CD8-positive, alpha-beta memory T cell (primary cell): ENCODE results near the gene RERE. TPM values are rescaled to one million over a fixed set of nuclear protein-coding genes. Genes with fewer than 3 reads are reported as not detected.

Experiments
- CTCF ChIA-PET: fragments of 350-600 bp; sonication (Branson Sonifier 250); formaldehyde crosslinking; loops from one replicate; lab custom pipeline; 2021; ENCODE audit warnings: antibody characterized with exemption; lab: Charles Lee
- POLR2A ChIA-PET: fragments of 350-600 bp; sonication (Branson Sonifier 250); formaldehyde crosslinking; loops from one replicate; lab custom pipeline; 2021; ENCODE audit warnings: antibody characterized with exemption; lab: Charles Lee
- DNase-seq, 5 donors: peaks; one replicate each; pipeline versions ENCODE4 v3.0.0 to v3.0.0-alpha.2; 2020 to 2022; ENCODE audit warnings: mixed read lengths in 1 of 5
- H3K27ac ChIP-seq: one replicate; pipeline ENCODE4 v1.7.0; 2013; ENCODE audit warnings: low read depth, mild to moderate bottlenecking, low read length, moderate library complexity
- H3K27me3 ChIP-seq: 2 replicates; pipeline ENCODE4 v1.7.0; 2013; ENCODE audit warnings: low read length, mild to moderate bottlenecking; ENCODE audit not compliant: insufficient read depth, poor library complexity, severe bottlenecking
- H3K36me3 ChIP-seq: 2 replicates; pipeline ENCODE4 v1.7.0; 2013; ENCODE audit warnings: mild to moderate bottlenecking, low read length, moderate library complexity; ENCODE audit not compliant: insufficient read depth
- H3K4me1 ChIP-seq: 2 replicates; pipeline ENCODE4 v1.7.0; 2013; ENCODE audit warnings: mild to moderate bottlenecking, low read length, moderate library complexity; ENCODE audit not compliant: insufficient read depth
- H3K4me3 ChIP-seq: 2 replicates; pipeline ENCODE4 v1.7.0; 2013; ENCODE audit warnings: mild to moderate bottlenecking, low read length
- H3K9me3 ChIP-seq: 2 replicates; pipeline ENCODE4 v1.7.0; 2013; ENCODE audit warnings: mild to moderate bottlenecking, low read length
- H3K27ac Mint-ChIP-seq, 8 donors: one replicate each; pipeline ENCODE4 v1.8.0; 2020 to 2021; ENCODE audit warnings: mixed read lengths in 8 of 8, mild to moderate bottlenecking in 6 of 8, inconsistent platforms in 3 of 8, moderate library complexity in 3 of 8
- H3K27me3 Mint-ChIP-seq, 2 donors: one replicate each; pipeline ENCODE4 v1.8.0; 2020 to 2021; ENCODE audit warnings: mixed read lengths in 2 of 2, mild to moderate bottlenecking in 1 of 2, moderate library complexity in 1 of 2
- H3K36me3 Mint-ChIP-seq, 3 donors: one replicate each; pipeline ENCODE4 v1.8.0; 2020 to 2021; ENCODE audit warnings: mixed read lengths in 3 of 3, inconsistent platforms in 1 of 3, mild to moderate bottlenecking in 1 of 3
- H3K4me1 Mint-ChIP-seq, 3 donors: one replicate each; pipeline ENCODE4 v1.8.0; 2020 to 2021; ENCODE audit warnings: mixed read lengths in 3 of 3, inconsistent platforms in 1 of 3, mild to moderate bottlenecking in 1 of 3
- H3K4me3 Mint-ChIP-seq, 7 donors: one replicate each; pipeline ENCODE4 v1.8.0; 2020 to 2021; ENCODE audit warnings: mixed read lengths in 7 of 7, mild to moderate bottlenecking in 6 of 7, moderate library complexity in 4 of 7, inconsistent platforms in 2 of 7
- H3K9me3 Mint-ChIP-seq, 5 donors: one replicate each; pipeline ENCODE4 v1.8.0; 2020 to 2022; ENCODE audit warnings: mixed read lengths in 5 of 5, mild to moderate bottlenecking in 3 of 5, moderate library complexity in 2 of 5, inconsistent platforms in 1 of 5
- polyA plus RNA-seq: library from polyadenylated mRNA; unstranded; fragments of 300-500 nt; fragmentation: Illumina TruSeq; gene quantifications from one replicate; pipeline ENCODE4 v1.2.3, GENCODE V29; 2021
- total RNA-seq, 2 experiments: library from RNA; stranded (reverse); gene quantifications; one replicate each; pipeline ENCODE4 v1.2.3, GENCODE V29; 2021

The RERE gene
- total and polyA plus RNA-seq, 3 experiments from 2014 or later: 10.9 to 39.2 (median 37.9) TPM

GRCh38 chr1:8676813-8677212, 140.6 kb downstream of the RERE start:
- CTCF ChIA-PET: no interaction called here

GRCh38 chr1:8676072-8676471, 141.4 kb downstream of the RERE start:
- H3K4me3 ChIP-seq: no peak overlapping the region
- H3K4me1 ChIP-seq: peaks cover 7% of the 10 kb centered on the region
- Mint-ChIP-seq H3K9me3 (no peaks in the 10 kb centered on the region), H3K36me3 (peaks cover 0 to 5% (median 0%) of the 10 kb centered on the region in 3 donors), H3K4me1 (peaks cover 6 to 9% (median 8%) of the 10 kb centered on the region in 3 donors), H3K27me3 (no peaks in the 10 kb centered on the region), H3K4me3 (no peak overlapping the region), H3K27ac (no peak overlapping the region)
- H3K36me3 ChIP-seq: no peaks in the 10 kb centered on the region
- H3K27ac ChIP-seq: no peak overlapping the region
- CTCF ChIA-PET: no interaction called here
- POLR2A ChIA-PET: no interaction called here
- H3K27me3 ChIP-seq: no peaks in the 10 kb centered on the region
- no peaks in the 10 kb centered on the region for H3K9me3 ChIP-seq
- no peak for DNase-seq

More at GRCh38 chr1:8676813-8677212, 140.6 kb downstream of the RERE start:
- no peaks in the 10 kb centered on the region for H3K27me3 Mint-ChIP-seq
- peaks cover 0 to 5% (median 0%) of the 10 kb centered on the region in 3 donors for H3K36me3 Mint-ChIP-seq
- H3K4me3 Mint-ChIP-seq: no peak overlapping the region
- peaks cover 0 to 11% (median 9%) of the 10 kb centered on the region in 3 donors for H3K4me1 Mint-ChIP-seq
- POLR2A ChIA-PET: no interaction called here
- H3K9me3 ChIP-seq: no peaks in the 10 kb centered on the region
- no peaks in the 10 kb centered on the region for H3K9me3 Mint-ChIP-seq
- H3K4me3 ChIP-seq: no peak overlapping the region
- H3K4me1 ChIP-seq: no peaks in the 10 kb centered on the region
- DNase-seq: no peak
- no peak overlapping the region for H3K27ac ChIP-seq
- H3K27me3 ChIP-seq: no peaks in the 10 kb centered on the region
- no peak overlapping the region for H3K27ac Mint-ChIP-seq
- no peaks in the 10 kb centered on the region for H3K36me3 ChIP-seq

- POLR2A ChIA-PET: no interaction called here
- Mint-ChIP-seq H3K4me3 (no peak overlapping the region), H3K9me3 (no peaks in the 10 kb centered on the region), H3K27me3 (no peaks in the 10 kb centered on the region), H3K36me3 (peaks cover 0 to 5% (median 0%) of the 10 kb centered on the region in 3 donors), H3K27ac (no peak overlapping the region), H3K4me1 (peaks cover 18 to 20% (median 19%) of the 10 kb centered on the region in 3 donors)
- peaks cover 16% of the 10 kb centered on the region for H3K4me1 ChIP-seq
- no peaks in the 10 kb centered on the region for H3K9me3 ChIP-seq
- no peak overlapping the region for H3K27ac ChIP-seq
- H3K36me3 ChIP-seq: no peaks in the 10 kb centered on the region
- DNase-seq: no peak
- no peaks in the 10 kb centered on the region for H3K27me3 ChIP-seq
- CTCF ChIA-PET: interaction anchor here (1.9 kb wide), 1 partner anchor 113 kb away, joined by 5 read pairs; no protein-coding TSS in a partner anchor
- H3K4me3 ChIP-seq: no peak overlapping the region
These were observed 142.5 kb downstream of the RERE start for GRCh38 chr1:8674912-8675311.

GRCh38 chr1:8674481-8674880, 143.0 kb downstream of the RERE start:
- Mint-ChIP-seq H3K27ac (no peak overlapping the region), H3K27me3 (no peaks in the 10 kb centered on the region), H3K4me1 (peaks cover 22 to 25% (median 23%) of the 10 kb centered on the region in 3 donors), H3K9me3 (no peaks in the 10 kb centered on the region), H3K36me3 (peaks cover 0 to 5% (median 0%) of the 10 kb centered on the region in 3 donors), H3K4me3 (no peak overlapping the region)
- H3K4me3 ChIP-seq: no peak overlapping the region
- no peaks in the 10 kb centered on the region for H3K9me3 ChIP-seq
- H3K27ac ChIP-seq: no peak overlapping the region
- H3K27me3 ChIP-seq: no peaks in the 10 kb centered on the region
- ChIA-PET CTCF (interaction anchor here (0.8 to 1.9 kb wide), 3 partner anchors 29 to 175 kb away, joined by 3 to 5 read pairs (median 4); no protein-coding TSS in a partner anchor), POLR2A (no interaction called here)
- H3K36me3 ChIP-seq: no peaks in the 10 kb centered on the region
- DNase-seq: no peak
- H3K4me1 ChIP-seq: peaks cover 21% of the 10 kb centered on the region

- H3K27me3 ChIP-seq: no peaks in the 10 kb centered on the region
- no peaks in the 10 kb centered on the region for H3K27me3 Mint-ChIP-seq
- peak overlapping the region in 1 of 8 donors; percentile 21 for H3K27ac Mint-ChIP-seq
- H3K4me3 ChIP-seq: no peak overlapping the region
- ChIA-PET CTCF (interaction anchor here (0.6 to 1.7 kb wide), 11 partner anchors 9 to 146 kb away, joined by 3 to 6 read pairs (median 3); no protein-coding TSS in a partner anchor), POLR2A (no interaction called here)
- H3K36me3 ChIP-seq: no peaks in the 10 kb centered on the region
- H3K9me3 Mint-ChIP-seq: no peaks in the 10 kb centered on the region
- no peaks in the 10 kb centered on the region for H3K9me3 ChIP-seq
- H3K4me1 Mint-ChIP-seq: peaks cover 20 to 29% (median 28%) of the 10 kb centered on the region in 3 donors
- H3K4me1 ChIP-seq: peaks cover 28% of the 10 kb centered on the region
- no peak overlapping the region for H3K27ac ChIP-seq
- H3K36me3 Mint-ChIP-seq: no peaks in the 10 kb centered on the region
- H3K4me3 Mint-ChIP-seq: no peak overlapping the region
- DNase-seq: peak in 1 of 5 donors; percentile 15
These were observed 146.0 kb downstream of the RERE start for GRCh38 chr1:8671306-8671917.

GRCh38 chr1:8670371-8670818, 147.0 kb downstream of the RERE start:
- DNase-seq: no peak
- Histone ChIP-seq H3K9me3 (no peaks in the 10 kb centered on the region), H3K36me3 (no peaks in the 10 kb centered on the region), H3K27ac (no peak overlapping the region), H3K27me3 (no peaks in the 10 kb centered on the region), H3K4me1 (peaks cover 30% of the 10 kb centered on the region), H3K4me3 (no peak overlapping the region)
- no peaks in the 10 kb centered on the region for H3K36me3 Mint-ChIP-seq
- H3K27me3 Mint-ChIP-seq: no peaks in the 10 kb centered on the region
- no peaks in the 10 kb centered on the region for H3K9me3 Mint-ChIP-seq
- ChIA-PET POLR2A (no interaction called here), CTCF (interaction anchor here (0.6 to 1.7 kb wide), 4 partner anchors 18 to 109 kb away, joined by 3 to 6 read pairs (median 3); no protein-coding TSS in a partner anchor)
- H3K4me1 Mint-ChIP-seq: peaks cover 20 to 29% (median 28%) of the 10 kb centered on the region in 3 donors
- peak overlapping the region in 2 of 8 donors; percentile 1 to 38 for H3K27ac Mint-ChIP-seq
- peak overlapping the region in 1 of 7 donors; percentile 11 for H3K4me3 Mint-ChIP-seq

GRCh38 chr1:8669606-8670335, 147.7 kb downstream of the RERE start:
- no peaks in the 10 kb centered on the region for H3K27me3 ChIP-seq
- Mint-ChIP-seq H3K27ac (peak overlapping the region in 1 of 8 donors; percentile 8), H3K4me3 (no peak overlapping the region), H3K27me3 (no peaks in the 10 kb centered on the region), H3K4me1 (peaks cover 20 to 29% (median 28%) of the 10 kb centered on the region in 3 donors), H3K9me3 (no peaks in the 10 kb centered on the region), H3K36me3 (no peaks in the 10 kb centered on the region)
- H3K4me3 ChIP-seq: no peak overlapping the region
- ChIA-PET CTCF (interaction anchor here (0.6 to 1.7 kb wide), 4 partner anchors 17 to 179 kb away, joined by 3 to 6 read pairs (median 4); no protein-coding TSS in a partner anchor), POLR2A (no interaction called here)
- no peaks in the 10 kb centered on the region for H3K36me3 ChIP-seq
- peaks cover 33% of the 10 kb centered on the region for H3K4me1 ChIP-seq
- no peak for DNase-seq
- H3K9me3 ChIP-seq: no peaks in the 10 kb centered on the region
- H3K27ac ChIP-seq: no peak overlapping the region
